ENCODE data around the gene BMF.
"Not testable (repeated sequence)": the region's sequence is repeated elsewhere in the genome, so short reads cannot be mapped to it uniquely, and the experiment has no call there.

Gene BMF

DNA sequence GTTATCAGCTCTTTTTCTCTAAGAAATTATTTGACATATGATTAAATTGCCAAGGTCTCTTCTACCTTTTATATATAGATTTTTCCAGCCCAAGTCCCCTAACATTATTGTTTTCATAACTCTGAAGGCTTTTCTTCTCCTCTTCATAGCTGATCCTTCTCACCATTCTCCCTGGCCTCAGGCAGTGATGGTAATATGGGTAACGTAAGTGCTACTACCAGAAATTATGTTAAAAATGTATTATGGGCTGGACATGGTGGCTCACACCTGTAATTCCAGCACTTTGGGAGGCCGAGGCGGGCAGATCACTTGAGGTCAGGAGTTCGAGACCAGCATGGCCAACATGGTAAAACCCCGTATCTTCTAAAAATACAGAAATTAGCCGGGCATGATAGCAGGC lies 29.2 kb downstream of the BMF start:
- H3K79me2 ChIP-seq (ENCODE audit: insufficient read depth, low read length) = no peaks in the 10 kb centered on the region
- no peak overlapping the region for H2AFZ ChIP-seq (ENCODE audit: low read depth, low read length, severe bottlenecking)
- no peaks in the 10 kb centered on the region for H3K27me3 ChIP-seq (ENCODE audit: low read length)
- no peaks in the 10 kb centered on the region for H3K9me2 ChIP-seq (replicated peaks; ENCODE audit: insufficient read depth, low read length)
- H3K4me3 ChIP-seq (ENCODE audit: insufficient read depth, low read length, poor library complexity, severe bottlenecking) = no peak overlapping the region
- no peaks in the 10 kb centered on the region for H4K20me1 ChIP-seq (ENCODE audit: low read depth, low read length)
- no peaks in the 10 kb centered on the region for H3K36me3 ChIP-seq (ENCODE audit: low read length)
- peaks cover 29% of the 10 kb centered on the region for H3F3A ChIP-seq (ENCODE audit: insufficient read depth)
- no peaks in the 10 kb centered on the region for H3K9me3 ChIP-seq (ENCODE audit: insufficient read depth, low read length)
- TF ChIP-seq, protein P1, sequence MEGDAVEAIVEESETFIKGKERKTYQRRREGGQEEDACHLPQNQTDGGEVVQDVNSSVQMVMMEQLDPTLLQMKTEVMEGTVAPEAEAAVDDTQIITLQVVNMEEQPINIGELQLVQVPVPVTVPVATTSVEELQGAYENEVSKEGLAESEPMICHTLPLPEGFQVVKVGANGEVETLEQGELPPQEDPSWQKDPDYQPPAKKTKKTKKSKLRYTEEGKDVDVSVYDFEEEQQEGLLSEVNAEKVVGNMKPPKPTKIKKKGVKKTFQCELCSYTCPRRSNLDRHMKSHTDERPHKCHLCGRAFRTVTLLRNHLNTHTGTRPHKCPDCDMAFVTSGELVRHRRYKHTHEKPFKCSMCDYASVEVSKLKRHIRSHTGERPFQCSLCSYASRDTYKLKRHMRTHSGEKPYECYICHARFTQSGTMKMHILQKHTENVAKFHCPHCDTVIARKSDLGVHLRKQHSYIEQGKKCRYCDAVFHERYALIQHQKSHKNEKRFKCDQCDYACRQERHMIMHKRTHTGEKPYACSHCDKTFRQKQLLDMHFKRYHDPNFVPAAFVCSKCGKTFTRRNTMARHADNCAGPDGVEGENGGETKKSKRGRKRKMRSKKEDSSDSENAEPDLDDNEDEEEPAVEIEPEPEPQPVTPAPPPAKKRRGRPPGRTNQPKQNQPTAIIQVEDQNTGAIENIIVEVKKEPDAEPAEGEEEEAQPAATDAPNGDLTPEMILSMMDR (IDR thresholded peaks at IDR 0.05; ENCODE audit: insufficient read depth, low read length, poor library complexity, severe bottlenecking) = no peak
- TF ChIP-seq EZH2phosphoT487 (conservative IDR thresholded peaks at IDR 0.05; ENCODE audit: low read length) = no peak
- H3K27ac ChIP-seq (ENCODE audit: low read depth, low read length) = no peak overlapping the region
- H3K9ac ChIP-seq (ENCODE audit: low read length) = no peak overlapping the region
- H3K4me2 ChIP-seq (ENCODE audit: low read depth, low read length, poor library complexity, severe bottlenecking) = no peak overlapping the region

DNA sequence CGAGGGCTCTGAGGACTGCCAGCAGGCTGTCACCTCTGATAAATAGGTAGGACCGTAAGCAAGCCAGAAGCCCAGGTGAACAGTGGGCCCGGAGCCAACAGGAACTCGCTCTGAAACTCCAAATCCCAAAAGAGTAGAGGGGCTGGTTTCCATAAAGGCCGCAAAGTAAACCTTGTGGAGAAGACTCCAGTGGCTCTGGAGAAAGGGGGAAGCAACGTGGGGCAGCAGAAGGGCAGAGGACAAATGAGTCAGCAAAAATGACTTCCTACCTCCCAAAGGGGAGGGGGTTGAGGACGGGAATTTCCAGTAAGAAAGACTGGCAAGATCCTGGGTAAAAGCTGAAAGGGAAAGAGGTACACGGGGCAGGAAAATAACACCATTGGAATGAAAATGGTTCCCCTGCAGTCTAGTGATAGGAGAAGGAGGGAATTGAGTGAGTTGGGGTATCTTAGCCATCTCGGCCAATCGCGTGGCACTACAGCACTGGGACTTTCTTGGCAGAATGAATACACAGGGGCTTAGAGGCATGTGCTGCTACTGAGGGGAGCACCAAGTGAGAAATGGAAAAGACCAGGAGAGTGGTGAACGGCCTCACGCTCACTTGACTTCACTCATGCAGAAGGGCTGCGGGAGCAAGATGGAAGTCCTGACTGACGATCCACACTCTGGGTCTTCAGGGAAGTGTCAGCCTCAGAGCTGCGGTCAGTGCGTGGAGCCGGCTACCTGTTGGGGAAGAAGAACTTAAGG lies 33.2 kb downstream of the BMF start:
- no peaks in the 10 kb centered on the region for H3K79me2 ChIP-seq (ENCODE audit: insufficient read depth, low read length)
- H3K27ac ChIP-seq (ENCODE audit: low read depth, low read length) = no peak overlapping the region
- H3K4me2 ChIP-seq (ENCODE audit: low read depth, low read length, poor library complexity, severe bottlenecking) = no peak overlapping the region
- no peak overlapping the region for H3K9ac ChIP-seq (ENCODE audit: low read length)
- H3K9me2 ChIP-seq (replicated peaks; ENCODE audit: insufficient read depth, low read length) = no peaks in the 10 kb centered on the region
- no peak overlapping the region for H3K4me3 ChIP-seq (ENCODE audit: insufficient read depth, low read length, poor library complexity, severe bottlenecking)
- H3F3A ChIP-seq (ENCODE audit: insufficient read depth) = peaks cover 26% of the 10 kb centered on the region
- no peaks in the 10 kb centered on the region for H3K36me3 ChIP-seq (ENCODE audit: low read length)
- no peaks in the 10 kb centered on the region for H3K27me3 ChIP-seq (ENCODE audit: low read length)
- H4K20me1 ChIP-seq (ENCODE audit: low read depth, low read length) = no peaks in the 10 kb centered on the region
- TF ChIP-seq, protein P1 (IDR thresholded peaks at IDR 0.05; ENCODE audit: insufficient read depth, low read length, poor library complexity, severe bottlenecking) = no peak
- no peak overlapping the region for H2AFZ ChIP-seq (ENCODE audit: low read depth, low read length, severe bottlenecking)
- H3K9me3 ChIP-seq (ENCODE audit: insufficient read depth, low read length) = no peaks in the 10 kb centered on the region

DNA sequence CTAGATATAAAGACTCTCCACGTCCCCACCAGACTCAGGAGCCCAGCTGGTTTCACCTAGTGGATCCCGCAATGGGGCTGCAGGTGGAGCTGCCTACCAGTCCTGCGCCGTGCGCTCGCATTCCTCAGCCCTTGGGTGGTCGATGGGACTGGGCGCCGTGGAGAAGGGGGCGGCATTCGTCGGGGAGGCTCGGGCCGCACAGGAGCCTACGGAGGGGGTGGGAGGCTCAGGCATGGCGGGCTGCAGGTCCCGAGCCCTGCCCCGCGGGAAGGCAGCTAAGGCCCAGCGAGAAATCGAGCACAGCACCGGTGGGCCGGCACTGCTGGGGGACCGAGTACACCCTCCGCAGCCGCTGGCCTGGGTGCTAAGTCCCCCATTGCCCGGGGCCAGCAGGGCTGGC lies 34.0 kb downstream of the BMF start:
- H3K9me2 ChIP-seq (replicated peaks; ENCODE audit: insufficient read depth, low read length); H3K36me3 ChIP-seq (ENCODE audit: low read length); H3K27me3 ChIP-seq (ENCODE audit: low read length); H2AFZ ChIP-seq (ENCODE audit: low read depth, low read length, severe bottlenecking); H3K27ac ChIP-seq (ENCODE audit: low read depth, low read length); H3K4me3 ChIP-seq (ENCODE audit: insufficient read depth, low read length, poor library complexity, severe bottlenecking); H3K9ac ChIP-seq (ENCODE audit: low read length); H3K9me3 ChIP-seq (ENCODE audit: insufficient read depth, low read length); H3K4me2 ChIP-seq (ENCODE audit: low read depth, low read length, poor library complexity, severe bottlenecking); H3K79me2 ChIP-seq (ENCODE audit: insufficient read depth, low read length); H4K20me1 ChIP-seq (ENCODE audit: low read depth, low read length): not testable (repeated sequence)
- H3F3A ChIP-seq (ENCODE audit: insufficient read depth) = peaks cover 30% of the 10 kb centered on the region

DNA sequence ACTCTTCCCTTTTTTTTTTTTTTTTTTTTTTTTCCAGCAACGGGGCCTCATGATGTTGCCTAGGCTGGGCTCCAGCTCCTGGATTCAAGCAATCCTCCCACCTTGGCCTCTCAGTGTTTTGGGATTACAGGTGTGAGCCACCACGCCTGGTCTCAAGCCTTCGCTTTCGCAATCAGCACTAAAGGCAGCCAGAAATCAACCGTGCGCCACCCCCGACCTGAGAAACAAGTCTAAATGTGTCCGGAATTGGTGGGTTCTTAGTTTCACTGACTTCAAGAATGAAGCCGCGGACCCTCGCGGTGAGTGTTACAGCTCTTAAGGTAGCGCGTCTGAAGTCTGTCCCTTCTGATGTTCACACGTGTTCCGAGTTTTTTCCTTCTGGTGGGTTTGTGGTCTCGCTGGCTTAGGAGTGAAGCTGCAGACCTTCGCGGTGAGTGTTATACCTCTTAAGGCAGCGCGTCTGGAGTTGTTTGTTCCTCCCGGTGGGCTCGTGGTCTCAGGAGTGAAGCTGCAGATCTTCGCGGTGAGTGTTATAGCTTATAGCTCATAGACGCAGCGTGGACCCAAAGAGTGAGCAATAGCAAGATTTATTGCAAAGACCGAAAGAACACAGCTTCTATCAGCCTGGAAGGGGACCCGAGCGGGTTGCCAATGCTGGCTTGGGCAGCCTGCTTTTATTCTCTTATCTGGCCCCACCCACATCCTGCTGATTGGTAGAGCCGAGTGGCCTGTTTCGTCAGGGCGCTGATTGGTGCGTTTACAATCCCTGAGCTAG lies 34.8 kb downstream of the BMF start:
- not testable (repeated sequence) for H3K9ac ChIP-seq (ENCODE audit: low read length); H3K27ac ChIP-seq (ENCODE audit: low read depth, low read length); H3K9me2 ChIP-seq (replicated peaks; ENCODE audit: insufficient read depth, low read length); H3K4me3 ChIP-seq (ENCODE audit: insufficient read depth, low read length, poor library complexity, severe bottlenecking); H4K20me1 ChIP-seq (ENCODE audit: low read depth, low read length); H3K79me2 ChIP-seq (ENCODE audit: insufficient read depth, low read length); H3K9me3 ChIP-seq (ENCODE audit: insufficient read depth, low read length); H3K27me3 ChIP-seq (ENCODE audit: low read length); H2AFZ ChIP-seq (ENCODE audit: low read depth, low read length, severe bottlenecking); H3K4me2 ChIP-seq (ENCODE audit: low read depth, low read length, poor library complexity, severe bottlenecking); H3K36me3 ChIP-seq (ENCODE audit: low read length)
- H3F3A ChIP-seq (ENCODE audit: insufficient read depth) = peaks cover 28% of the 10 kb centered on the region

All from SU-DHL-6 (cell line).